ENCODE results near the gene CHFR.

DNA sequence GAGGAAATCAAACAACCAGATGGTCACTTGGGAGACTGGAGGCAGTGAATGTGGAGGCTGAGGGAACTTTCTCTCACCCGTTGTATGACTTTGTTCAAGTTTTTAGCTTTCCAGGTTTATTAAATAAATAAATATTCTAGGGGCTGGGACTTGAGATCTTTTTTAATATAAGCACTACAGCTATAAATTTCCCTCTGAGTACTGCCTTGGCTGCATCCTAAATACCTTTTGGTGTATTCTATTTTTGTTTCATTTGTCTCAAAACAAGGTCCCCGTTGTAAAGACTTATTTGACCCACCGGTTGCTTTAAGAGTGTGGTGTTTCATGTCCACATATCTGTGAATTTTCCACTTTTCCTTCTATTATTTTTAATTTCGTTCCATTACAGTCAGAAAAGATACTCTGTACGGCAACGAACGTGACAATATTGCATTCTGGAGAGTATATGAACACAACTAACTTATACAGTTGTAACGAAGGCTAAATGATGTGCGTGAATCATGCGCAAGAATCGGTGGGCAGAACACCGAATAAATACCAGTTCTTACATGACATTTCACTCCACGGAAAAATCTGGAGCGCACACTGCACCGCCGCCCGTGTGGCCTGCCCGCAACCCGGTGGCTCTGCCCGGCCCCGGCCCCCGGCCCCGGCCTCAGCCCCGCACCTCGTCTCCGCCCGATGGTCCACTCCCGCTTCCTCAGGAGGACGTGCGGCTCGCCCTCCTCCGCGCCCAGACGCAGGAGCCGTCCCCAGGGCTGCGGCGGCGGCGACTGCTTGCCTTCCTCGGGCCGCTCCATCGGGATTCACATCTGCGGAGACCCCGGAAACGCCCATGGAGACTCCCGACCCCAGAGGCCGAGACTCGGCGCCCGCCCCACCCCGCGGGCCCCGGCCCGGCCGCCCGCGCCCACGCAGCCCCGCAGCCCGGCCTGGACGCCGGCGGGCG lies 602 bp downstream of the CHFR start:
- TF ChIP-seq EZH2 (IDR thresholded peaks at IDR 0.05; ENCODE audit: insufficient read depth, poor library complexity, severe bottlenecking) (no peak), EZH2phosphoT487 (IDR thresholded peaks at IDR 0.05; ENCODE audit: insufficient read depth, low read depth) (no peak)

Data from GM23248 (cell line).